HepG2 (cell line): ENCODE results near the gene NFATC3. TPM values are rescaled to one million over a fixed set of nuclear protein-coding genes. Genes with fewer than 3 reads are reported as not detected.

Experiments used
- BHLHE40 ChIP-seq: IDR thresholded peaks from 2 replicates; pipeline ENCODE4 v1.6.1; 2011; ENCODE audit warnings: low read length, improper control_type of control experiment
- CEBPB ChIP-seq: IDR thresholded peaks from 2 replicates; pipeline ENCODE4 v1.6.1; 2011; ENCODE audit warnings: low read depth, low read length, improper control_type of control experiment, borderline replicate concordance
- FIP1L1 ChIP-seq: fragments of 200-400 bp; formaldehyde crosslinking; IDR thresholded peaks from 2 replicates; pipeline ENCODE4 v1.6.1; 2018; ENCODE audit warnings: low read depth, mild to moderate bottlenecking, low read length, moderate library complexity, borderline replicate concordance; ENCODE audit not compliant: insufficient read depth
- JUND ChIP-seq: sonication (generic); formaldehyde crosslinking; IDR thresholded peaks from 2 replicates; pipeline ENCODE4 v1.8.0; 2022; ENCODE audit warnings: mild to moderate bottlenecking, missing genetic modification reagents
- KAT8 ChIP-seq: IDR thresholded peaks from 2 replicates; pipeline ENCODE4 v1.6.1; 2016; ENCODE audit warnings: missing genetic modification reagents, missing compliant biosample characterization
- KDM5A ChIP-seq: fragments of 200-600 bp; sonication (generic); IDR thresholded peaks from 2 replicates; pipeline ENCODE4 v1.7.0; 2018; ENCODE audit warnings: antibody characterized with exemption, mild to moderate bottlenecking, low read length, borderline replicate concordance
- KLF12 ChIP-seq: sonication (generic); formaldehyde crosslinking; IDR thresholded peaks from 2 replicates; pipeline ENCODE4 v1.4.0; 2020; ENCODE audit warnings: missing genetic modification reagents, borderline replicate concordance
- MAFK ChIP-seq, 2 experiments: IDR thresholded peaks in 1 of 2; conservative IDR thresholded peaks in 1 of 2; 2 replicates each; pipeline ENCODE4 v1.6.1; 2011; ENCODE audit warnings: improper control_type of control experiment in 2 of 2, low read length in 2 of 2
- MTF2 ChIP-seq: sonication (generic); formaldehyde crosslinking; IDR thresholded peaks from 2 replicates; pipeline ENCODE4 v1.5.0; 2020; ENCODE audit warnings: missing genetic modification reagents, borderline replicate concordance
- SIX1 ChIP-seq: sonication (generic); formaldehyde crosslinking; IDR thresholded peaks from 2 replicates; pipeline ENCODE4 v1.4.0; 2020; ENCODE audit warnings: missing genetic modification reagents, borderline replicate concordance
- SP2 ChIP-seq: sonication (generic); formaldehyde crosslinking; IDR thresholded peaks from 2 replicates; pipeline ENCODE4 v1.5.1; 2020; ENCODE audit warnings: mild to moderate bottlenecking, missing genetic modification reagents
- YEATS2 ChIP-seq: sonication (generic); formaldehyde crosslinking; IDR thresholded peaks from 2 replicates; pipeline ENCODE4 v1.4.0; 2020; ENCODE audit warnings: missing genetic modification reagents, borderline replicate concordance
- ZBTB21 ChIP-seq: sonication (generic); formaldehyde crosslinking; IDR thresholded peaks from 2 replicates; pipeline ENCODE4 v1.4.0; 2020; ENCODE audit warnings: missing genetic modification reagents
- ZBTB43 ChIP-seq: sonication (generic); formaldehyde crosslinking; conservative IDR thresholded peaks from 2 replicates; pipeline ENCODE4 v1.4.0; 2020; ENCODE audit warnings: missing genetic modification reagents
- ZC3H13 ChIP-seq: sonication (generic); formaldehyde crosslinking; IDR thresholded peaks from 2 replicates; pipeline ENCODE4 v1.8.1; 2023; ENCODE audit warnings: mild to moderate bottlenecking, missing genetic modification reagents, moderate library complexity
- ZFP41 ChIP-seq: sonication (generic); formaldehyde crosslinking; IDR thresholded peaks from 2 replicates; pipeline ENCODE4 v1.4.0; 2020; ENCODE audit warnings: mild to moderate bottlenecking, missing genetic modification reagents, borderline replicate concordance
- ZNF552 ChIP-seq: sonication (generic); formaldehyde crosslinking; IDR thresholded peaks from 2 replicates; pipeline ENCODE4 v1.9.0; 2022; ENCODE audit warnings: missing genetic modification reagents, mild to moderate bottlenecking, borderline replicate concordance
- ZNF660 ChIP-seq: sonication (generic); formaldehyde crosslinking; IDR thresholded peaks from 2 replicates; pipeline ENCODE4 v1.5.1; 2020; ENCODE audit warnings: mild to moderate bottlenecking, low read depth, missing genetic modification reagents, borderline replicate concordance
- ZNF670 ChIP-seq: sonication (generic); formaldehyde crosslinking; IDR thresholded peaks from 2 replicates; pipeline ENCODE4 v1.8.0; 2022; ENCODE audit warnings: mild to moderate bottlenecking, missing genetic modification reagents, borderline replicate concordance
- ZNF7 ChIP-seq: IDR thresholded peaks from 2 replicates; pipeline ENCODE4 v1.6.1; 2016; ENCODE audit warnings: missing biosample characterization, missing genetic modification reagents
- polyA plus RNA-seq, 8 experiments: library from polyadenylated mRNA; depleted of rRNA in 3 of 8; stranded (reverse) in 7 of 8; unstranded in 1 of 8; fragments of >200 nt; fragmentation: Illumina TruSeq in 4 of 8; extraction: Trizol in 4 of 8; gene quantifications; 2 replicates each; pipeline versions ENCODE4 v1.2.1 to v1.2.3, GENCODE V29; 2011 to 2016; ENCODE audit warnings: low read depth in 4 of 8, missing spikeins in 1 of 8, mixed read lengths in 1 of 8; ENCODE audit not compliant: insufficient read depth in 1 of 8
- total RNA-seq, 5 experiments: library from RNA; depleted of rRNA; stranded (reverse); fragments of >200 nt; fragmentation: Illumina TruSeq; extraction: Trizol; gene quantifications; 2 replicates each; pipeline ENCODE4 v1.2.3, GENCODE V29; 2016; ENCODE audit warnings: low read depth in 1 of 5
- TF ChIP-seq, protein P1 (sequence below): sonication (generic); formaldehyde crosslinking; IDR thresholded peaks from 2 replicates; pipeline ENCODE4 v1.8.1; 2023; ENCODE audit warnings: mild to moderate bottlenecking, inconsistent platforms, moderate library complexity, missing genetic modification reagents, borderline replicate concordance
- TF ChIP-seq, protein P2 (sequence below): IDR thresholded peaks from 2 replicates; pipeline ENCODE4 v1.6.1; 2016; ENCODE audit warnings: missing compliant biosample characterization, missing genetic modification reagents, borderline replicate concordance
- TF ChIP-seq, protein P3 (sequence below): sonication (generic); formaldehyde crosslinking; IDR thresholded peaks from 2 replicates; pipeline ENCODE4 v1.5.0; 2020; ENCODE audit warnings: mild to moderate bottlenecking, missing genetic modification reagents, moderate library complexity
- TF ChIP-seq, protein P4 (sequence below): IDR thresholded peaks from 2 replicates; pipeline ENCODE4 v1.6.1; 2016; ENCODE audit warnings: missing compliant biosample characterization, missing genetic modification reagents, borderline replicate concordance

The NFATC3 gene
- total and polyA plus RNA-seq, 2 of the 13 experiments (the other 11 are each of a cell fraction or from before 2014, with no cell fraction given) = 52.6 to 62.7 TPM

DNA sequence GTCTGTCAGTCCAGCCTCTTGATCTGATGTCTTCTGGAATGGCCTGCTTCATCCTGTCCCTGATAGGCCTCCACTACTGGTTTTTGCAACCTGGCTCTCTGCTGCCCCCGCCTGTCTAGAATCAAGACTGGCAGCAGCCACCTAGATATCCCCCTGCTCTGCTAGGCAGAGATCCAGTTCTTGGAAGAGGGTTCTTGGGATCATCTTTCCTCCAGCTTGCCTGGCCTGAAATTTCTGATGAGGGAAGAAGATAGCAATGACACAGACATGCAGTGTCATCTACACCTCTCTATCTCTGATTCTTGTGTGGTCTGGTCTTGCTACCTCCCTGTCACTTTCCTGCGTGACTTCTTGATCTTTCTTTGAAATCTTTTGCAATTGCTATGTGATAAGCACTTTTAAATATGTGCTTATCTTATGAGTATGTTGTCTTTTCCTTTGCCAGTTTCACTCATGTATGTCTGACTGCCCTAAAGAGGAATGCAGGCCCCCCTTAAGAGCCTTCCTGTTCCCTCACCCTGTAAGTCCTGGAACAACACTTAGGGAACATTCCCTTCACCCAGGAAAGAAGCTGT lies 20.3 kb upstream of the NFATC3 start (continued):
- no peak for TF ChIP-seq MTF2 (CRISPR knock-in tag)
- 0 out of 2 replicates have a peak, but pooled peaks have one; percentile 23 for TF ChIP-seq ZBTB43
- no peak for TF ChIP-seq ZNF552 (CRISPR knock-in tag)
- TF ChIP-seq, protein P1, sequence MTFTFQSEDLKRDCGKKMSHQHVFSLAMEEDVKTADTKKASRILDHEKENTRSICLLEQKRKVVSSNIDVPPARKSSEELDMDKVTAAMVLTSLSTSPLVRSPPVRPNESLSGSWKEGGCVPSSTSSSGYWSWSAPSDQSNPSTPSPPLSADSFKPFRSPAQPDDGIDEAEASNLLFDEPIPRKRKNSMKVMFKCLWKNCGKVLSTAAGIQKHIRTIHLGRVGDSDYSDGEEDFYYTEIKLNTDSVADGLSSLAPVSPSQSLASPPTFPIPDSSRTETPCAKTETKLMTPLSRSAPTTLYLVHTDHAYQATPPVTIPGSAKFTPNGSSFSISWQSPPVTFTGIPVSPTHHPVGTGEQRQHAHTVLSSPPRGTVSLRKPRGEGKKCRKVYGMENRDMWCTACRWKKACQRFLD (CRISPR knock-in tag) = no peak
- no peak for TF ChIP-seq ZNF7 (CRISPR knock-in tag)
- TF ChIP-seq, protein P2, sequence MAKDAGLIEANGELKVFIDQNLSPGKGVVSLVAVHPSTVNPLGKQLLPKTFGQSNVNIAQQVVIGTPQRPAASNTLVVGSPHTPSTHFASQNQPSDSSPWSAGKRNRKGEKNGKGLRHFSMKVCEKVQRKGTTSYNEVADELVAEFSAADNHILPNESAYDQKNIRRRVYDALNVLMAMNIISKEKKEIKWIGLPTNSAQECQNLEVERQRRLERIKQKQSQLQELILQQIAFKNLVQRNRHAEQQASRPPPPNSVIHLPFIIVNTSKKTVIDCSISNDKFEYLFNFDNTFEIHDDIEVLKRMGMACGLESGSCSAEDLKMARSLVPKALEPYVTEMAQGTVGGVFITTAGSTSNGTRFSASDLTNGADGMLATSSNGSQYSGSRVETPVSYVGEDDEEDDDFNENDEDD (CRISPR knock-in tag) = no peak
- no peak for TF ChIP-seq JUND (CRISPR knock-in tag)
- no peak for TF ChIP-seq BHLHE40
- no peak for TF ChIP-seq ZC3H13 (CRISPR knock-in tag)
- TF ChIP-seq ZBTB21 (CRISPR knock-in tag) = no peak
- 0 out of 2 replicates have a peak, but pooled peaks have one; percentile 57 for TF ChIP-seq KAT8 (CRISPR knock-in tag)
- TF ChIP-seq SP2 (CRISPR knock-in tag) = no peak
- TF ChIP-seq KLF12 (CRISPR knock-in tag) = no peak
- no peak for TF ChIP-seq KDM5A
- TF ChIP-seq ZNF670 (CRISPR knock-in tag) = no peak
- TF ChIP-seq, protein P3, sequence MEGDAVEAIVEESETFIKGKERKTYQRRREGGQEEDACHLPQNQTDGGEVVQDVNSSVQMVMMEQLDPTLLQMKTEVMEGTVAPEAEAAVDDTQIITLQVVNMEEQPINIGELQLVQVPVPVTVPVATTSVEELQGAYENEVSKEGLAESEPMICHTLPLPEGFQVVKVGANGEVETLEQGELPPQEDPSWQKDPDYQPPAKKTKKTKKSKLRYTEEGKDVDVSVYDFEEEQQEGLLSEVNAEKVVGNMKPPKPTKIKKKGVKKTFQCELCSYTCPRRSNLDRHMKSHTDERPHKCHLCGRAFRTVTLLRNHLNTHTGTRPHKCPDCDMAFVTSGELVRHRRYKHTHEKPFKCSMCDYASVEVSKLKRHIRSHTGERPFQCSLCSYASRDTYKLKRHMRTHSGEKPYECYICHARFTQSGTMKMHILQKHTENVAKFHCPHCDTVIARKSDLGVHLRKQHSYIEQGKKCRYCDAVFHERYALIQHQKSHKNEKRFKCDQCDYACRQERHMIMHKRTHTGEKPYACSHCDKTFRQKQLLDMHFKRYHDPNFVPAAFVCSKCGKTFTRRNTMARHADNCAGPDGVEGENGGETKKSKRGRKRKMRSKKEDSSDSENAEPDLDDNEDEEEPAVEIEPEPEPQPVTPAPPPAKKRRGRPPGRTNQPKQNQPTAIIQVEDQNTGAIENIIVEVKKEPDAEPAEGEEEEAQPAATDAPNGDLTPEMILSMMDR = peak; percentile 94
- TF ChIP-seq YEATS2 (CRISPR knock-in tag) = 0 out of 2 replicates have a peak, but pooled peaks have one; percentile 26
- TF ChIP-seq CEBPB = 0 out of 2 replicates have a peak, but pooled peaks have one; percentile 13
- no peak for TF ChIP-seq ZFP41 (CRISPR knock-in tag)
- TF ChIP-seq, protein P4, sequence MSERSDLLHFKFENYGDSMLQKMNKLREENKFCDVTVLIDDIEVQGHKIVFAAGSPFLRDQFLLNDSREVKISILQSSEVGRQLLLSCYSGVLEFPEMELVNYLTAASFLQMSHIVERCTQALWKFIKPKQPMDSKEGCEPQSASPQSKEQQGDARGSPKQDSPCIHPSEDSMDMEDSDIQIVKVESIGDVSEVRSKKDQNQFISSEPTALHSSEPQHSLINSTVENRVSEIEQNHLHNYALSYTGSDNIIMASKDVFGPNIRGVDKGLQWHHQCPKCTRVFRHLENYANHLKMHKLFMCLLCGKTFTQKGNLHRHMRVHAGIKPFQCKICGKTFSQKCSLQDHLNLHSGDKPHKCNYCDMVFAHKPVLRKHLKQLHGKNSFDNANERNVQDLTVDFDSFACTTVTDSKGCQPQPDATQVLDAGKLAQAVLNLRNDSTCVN (CRISPR knock-in tag) = peak; percentile 37; the same call in 1 of the 2 replicates
- TF ChIP-seq FIP1L1 = no peak
- TF ChIP-seq SIX1 (CRISPR knock-in tag) = no peak
- no peak for TF ChIP-seq ZNF660 (CRISPR knock-in tag)
- no peak for TF ChIP-seq MAFK (conservative IDR thresholded peaks at IDR 0.05 in 1 of 2, IDR thresholded peaks at IDR 0.05 in 1 of 2; ENCODE audit: low read length in 2 of 2)
